K562 (cell line): ENCODE measurements around the gene UTS2R. TPM values are rescaled to one million over a fixed set of nuclear protein-coding genes. Genes with fewer than 3 reads are reported as not detected.

Source experiments
- ATAC-seq: fragments of 200-7000 bp; cut with Tn5 transposase; 3 replicates; pipeline ENCODE4 v1.9.1; 2020; ENCODE audit warnings: moderate library complexity
- BruUV-seq: library from RNA; stranded (reverse); fragments of 400-500 nt; replicated peaks from 2 replicates; lab custom pipeline; 2021; lab: Mats Ljungman, UMichigan
- CTCF ChIA-PET: fragments of 300-600 bp; formaldehyde crosslinking; extraction: SDS; loops from one replicate; lab custom pipeline; 2021; ENCODE audit warnings: low intra/inter-chr PET ratio; lab: Yijun Ruan, JAX
- POLR2A ChIA-PET: fragments of 300-600, 350-650 bp; sonication (Branson Sonifier 250); formaldehyde crosslinking; extraction: SDS; loops from one replicate; lab custom pipeline; 2021; ENCODE audit warnings: antibody characterized with exemption, inconsistent platforms; lab: Yijun Ruan, JAX
- DNase-seq, 4 experiments: peaks; one replicate each; pipeline versions ENCODE4 v3.0.0 to v3.0.0-alpha.2; 2011 to 2018; ENCODE audit warnings: low spot score in 3 of 4, mixed read lengths in 3 of 4; ENCODE audit errors: extremely low read depth in 1 of 4
- FAIRE-seq: peaks from 2 replicates; lab custom pipeline; 2011; peaks lifted over from hg19 to GRCh38; lab: Jason Lieb, UNC
- H2AFZ ChIP-seq: 2 replicates; pipeline ENCODE4 v1.6.0; 2011; ENCODE audit warnings: low read depth, low read length, control low read depth, inconsistent platforms
- H3K27ac ChIP-seq: fragments of 200-600 bp; 3 replicates; pipeline ENCODE4 v1.8.0; 2011; ENCODE audit warnings: low read depth, mild to moderate bottlenecking, control low read depth, inconsistent platforms, low read length, moderate library complexity, mixed read lengths; ENCODE audit errors: extremely low read depth
- H3K27me3 ChIP-seq, 2 experiments: fragments of 300-600 bp in 1 of 2; 2 replicates in 1 of 2; 3 replicates in 1 of 2; pipeline versions ENCODE4 v1.6.0 to v1.8.0; 2011; ENCODE audit warnings: inconsistent platforms in 2 of 2, low read length in 2 of 2, mild to moderate bottlenecking in 1 of 2, mixed read lengths in 1 of 2, moderate library complexity in 1 of 2; ENCODE audit not compliant: control insufficient read depth in 2 of 2, insufficient read depth in 2 of 2
- H3K36me3 ChIP-seq: fragments of 300-600 bp; 3 replicates; pipeline ENCODE4 v1.8.0; 2011; ENCODE audit warnings: mild to moderate bottlenecking, low read length, inconsistent platforms; ENCODE audit not compliant: control insufficient read depth, insufficient read depth
- H3K4me1 ChIP-seq, 2 experiments: fragments of 200-600 bp in 1 of 2; replicated peaks in 1 of 2; 2 replicates in 1 of 2; 3 replicates in 1 of 2; pipeline versions ENCODE4 v1.5.1 to v1.8.0; 2011; ENCODE audit warnings: inconsistent platforms in 2 of 2, low read length in 2 of 2, mild to moderate bottlenecking in 1 of 2, mixed read lengths in 1 of 2, moderate library complexity in 1 of 2; ENCODE audit not compliant: control insufficient read depth in 2 of 2, insufficient read depth in 2 of 2
- H3K4me2 ChIP-seq: 2 replicates; pipeline ENCODE4 v1.6.1; 2011; ENCODE audit warnings: low read length, control low read depth, inconsistent platforms, mixed read lengths; ENCODE audit not compliant: insufficient read depth
- H3K4me3 ChIP-seq: fragments of 200-600 bp; sonication (generic), shearing (Covaris generic); 2 replicates; pipeline ENCODE4 v1.5.1; 2016; ENCODE audit warnings: control low read depth, inconsistent platforms
- H3K79me2 ChIP-seq: fragments of 200-600 bp; 3 replicates; pipeline ENCODE4 v1.8.0; 2011; ENCODE audit warnings: low read length, inconsistent platforms; ENCODE audit not compliant: control insufficient read depth, insufficient read depth
- H3K9ac ChIP-seq, 2 experiments: 2 replicates each; pipeline versions ENCODE4 v1.6.0 to v1.6.1; 2011; ENCODE audit warnings: low read depth in 2 of 2, low read length in 2 of 2, control low read depth in 1 of 2, inconsistent platforms in 1 of 2, mild to moderate bottlenecking in 1 of 2, mixed read lengths in 1 of 2; ENCODE audit not compliant: insufficient read depth in 1 of 2
- H3K9me1 ChIP-seq: one replicate; pipeline ENCODE4 v1.6.0; 2011; ENCODE audit warnings: inconsistent platforms, mild to moderate bottlenecking, low read length, moderate library complexity; ENCODE audit not compliant: control insufficient read depth, insufficient read depth
- H3K9me3 ChIP-seq: replicated peaks from 2 replicates; pipeline ENCODE4 v1.5.1; 2011; ENCODE audit warnings: low read depth, low read length, inconsistent platforms; ENCODE audit not compliant: control insufficient read depth, insufficient read depth
- H4K20me1 ChIP-seq: replicated peaks from 2 replicates; pipeline ENCODE4 v1.6.1; 2011; ENCODE audit warnings: low read length, inconsistent platforms, mixed read lengths; ENCODE audit not compliant: control insufficient read depth, insufficient read depth
- CAMTA2 ChIP-seq: fragments of 250-450 bp; sonication (Bioruptor Pico); conservative IDR thresholded peaks from 2 replicates; pipeline ENCODE4 v1.5.1; 2022
- CHD1 ChIP-seq: fragments of 200-600 bp; sonication (generic); IDR thresholded peaks from one replicate; pipeline ENCODE4 v1.6.1; 2012; ENCODE audit warnings: mild to moderate bottlenecking, moderate library complexity, low read length, inconsistent platforms
- GATAD2B ChIP-seq: fragments of 450-650 bp; IDR thresholded peaks from 2 replicates; pipeline ENCODE4 v1.6.1; 2017; ENCODE audit warnings: mild to moderate bottlenecking, borderline replicate concordance
- HNRNPH1 ChIP-seq: fragments of 200-400 bp; formaldehyde crosslinking; optimal IDR thresholded peaks from 2 replicates; pipeline ENCODE3; 2017; ENCODE audit warnings: low read depth, mild to moderate bottlenecking, low read length, moderate library complexity
- JUND ChIP-seq, 2 experiments: IDR thresholded peaks; 2 replicates in 1 of 2; 3 replicates in 1 of 2; pipeline ENCODE4 v1.6.1; 2011; ENCODE audit warnings: borderline replicate concordance in 2 of 2, low read depth in 2 of 2, low read length in 2 of 2, improper control_type of control experiment in 1 of 2, missing biosample characterization in 1 of 2, missing genetic modification characterization in 1 of 2, missing genetic modification reagents in 1 of 2
- KAT2B ChIP-seq: IDR thresholded peaks from one replicate; pipeline ENCODE4 v1.6.1; 2012; ENCODE audit warnings: low read depth, mild to moderate bottlenecking, control low read depth, inconsistent platforms, low read length, moderate library complexity
- PML ChIP-seq: IDR thresholded peaks from 2 replicates; pipeline ENCODE4 v1.6.1; 2012; ENCODE audit warnings: low read length, inconsistent platforms
- POLR2AphosphoS2 ChIP-seq: IDR thresholded peaks from 2 replicates; pipeline ENCODE4 v1.6.1; 2012; ENCODE audit warnings: low read length, improper control_type of control experiment
- POLR2H ChIP-seq: IDR thresholded peaks from 2 replicates; pipeline ENCODE4 v1.6.1; 2016; ENCODE audit warnings: missing genetic modification characterization, low read depth, mild to moderate bottlenecking, control low read depth, missing compliant biosample characterization, moderate library complexity
- SMC3 ChIP-seq: conservative IDR thresholded peaks from 2 replicates; pipeline ENCODE4 v1.6.1; 2011; ENCODE audit warnings: low read depth, low read length, improper control_type of control experiment; ENCODE audit not compliant: insufficient read depth
- TEAD4 ChIP-seq, 2 experiments: sonication (generic) in 1 of 2; formaldehyde crosslinking in 1 of 2; IDR thresholded peaks; 2 replicates each; pipeline versions ENCODE4 v1.6.1 to v1.8.0; 2012 to 2022; ENCODE audit warnings: borderline replicate concordance in 1 of 2, inconsistent platforms in 1 of 2, low read length in 1 of 2, mild to moderate bottlenecking in 1 of 2, missing genetic modification reagents in 1 of 2
- ZC3H4 ChIP-seq: sonication (generic); formaldehyde crosslinking; IDR thresholded peaks from 2 replicates; pipeline ENCODE4 v1.9.0; 2021; ENCODE audit warnings: missing genetic modification reagents, borderline replicate concordance
- ZKSCAN8 ChIP-seq: fragments of 200-800 bp; sonication (Bioruptor generic); IDR thresholded peaks from 2 replicates; pipeline ENCODE4 v1.6.1; 2016; ENCODE audit warnings: missing genetic modification characterization, missing compliant biosample characterization
- ZNF589 ChIP-seq: fragments of 200-800 bp; sonication (Bioruptor generic); IDR thresholded peaks from 2 replicates; pipeline ENCODE4 v1.6.1; 2016; ENCODE audit warnings: low read depth, missing genetic modification characterization, missing compliant biosample characterization
- WGBS: fragments of 100-300 bp; shearing (Covaris generic); methylation state at CpG from one replicate; pipeline ENCODE4 v1.1.6; 2016; ENCODE audit warnings: low coverage, mixed read lengths; ENCODE audit not compliant: insufficient coverage; ENCODE audit errors: missing lambda C conversion rate; 5-methylcytosine and 5-hydroxymethylcytosine counted together
- in situ Hi-C: fragments of 300-500 bp; cut with MboI; formaldehyde crosslinking; loops from 4 replicates; pipeline ENCODE4 v1.15.0; 2018; ENCODE audit warnings: inconsistent platforms, mixed read lengths
- intact Hi-C: fragments of 100-400 bp; cut with micrococcal nuclease; formaldehyde crosslinking; loops from 2 replicates; pipeline ENCODE4 v1.14.2; 2022
- polyA plus RNA-seq, 8 experiments: library from polyadenylated mRNA; depleted of rRNA in 4 of 8; stranded (reverse) in 5 of 8; unstranded in 3 of 8; fragments of >200 nt; fragmentation: Nextera tagmentation in 2 of 8; fragmentation: Illumina TruSeq in 1 of 8; extraction: Ambion mirVana in 2 of 8; extraction: Trizol in 1 of 8; gene quantifications; 2 replicates each; pipeline versions ENCODE4 v1.2.1 to v1.2.3, GENCODE V29; 2011 to 2014; ENCODE audit warnings: inconsistent platforms in 1 of 8, missing spikeins in 1 of 8
- total RNA-seq, 7 experiments: library from RNA; depleted of rRNA in 6 of 7; stranded (reverse); fragments of >200 nt in 6 of 7; fragmentation: Illumina TruSeq in 2 of 7; extraction: Trizol in 2 of 7; gene quantifications; 2 replicates each; pipeline versions ENCODE4 v1.2.1 to v1.2.3, GENCODE V29; 2011 to 2021; ENCODE audit warnings: low replicate concordance in 1 of 7

The UTS2R gene
- total and polyA plus RNA-seq, 9 of the 15 experiments (the other 6 are each of a cell fraction or from before 2014, with no cell fraction given): 0.22 TPM; not detected in 8

- intact Hi-C loops: no loop called here
- peaks cover 9 to 36% of the 10 kb centered on the region in 2 experiments; a peak in 4 of 5 replicates for H3K4me1 ChIP-seq
Observed at GRCh38 chr17:82369211-82369610, 2.4 kb upstream of the UTS2R start.

GRCh38 chr17:82370471-82371332 is 863 bp upstream of the UTS2R start:
- no peaks in the 10 kb centered on the region for H4K20me1 ChIP-seq
- no peaks in the 10 kb centered on the region for H3K9me3 ChIP-seq
- ChIA-PET POLR2A (interaction anchor here (0.6 to 1.1 kb wide), 4 partner anchors 8 to 368 kb away, joined by 3 to 5 read pairs (median 3); no protein-coding TSS in a partner anchor), CTCF (no interaction called here)
- peak overlapping the region; percentile 56; the same call in 1 of the 2 replicates for H2AFZ ChIP-seq
- ATAC-seq (no peak), FAIRE-seq (no peak), DNase-seq (no peak)
- no peaks in the 10 kb centered on the region for H3K79me2 ChIP-seq
- no peak overlapping the region for H3K4me2 ChIP-seq
- H3K4me1 ChIP-seq: peaks cover 9 to 41% of the 10 kb centered on the region in 2 experiments; a peak in 4 of 5 replicates
- WGBS: 77% methylated on average over 34 of the region's 38 CpGs
- H3K27ac ChIP-seq: no peak overlapping the region
- in situ Hi-C loops (no loop called here), intact Hi-C loops (no loop called here)
- no TSS peak for BruUV-seq
- no peaks in the 10 kb centered on the region for H3K27me3 ChIP-seq
- H3K4me3 ChIP-seq: no peak overlapping the region
- no peaks in the 10 kb centered on the region for H3K9me1 ChIP-seq
- no peaks in the 10 kb centered on the region for H3K36me3 ChIP-seq
- no peak overlapping the region for H3K9ac ChIP-seq
- TF ChIP-seq SMC3 (no peak), KAT2B (no peak), POLR2H (tag) (no peak), PML (no peak), GATAD2B (no peak), HNRNPH1 (no peak), TEAD4 (IDR thresholded peaks at IDR 0.05; ENCODE audit: low read length) (no peak), TEAD4 (CRISPR knock-in tag; IDR thresholded peaks at IDR 0.05; ENCODE audit: borderline replicate concordance) (no peak), ZC3H4 (CRISPR knock-in tag) (no peak), ZKSCAN8 (no peak), JUND (IDR thresholded peaks at IDR 0.05; ENCODE audit: borderline replicate concordance, low read depth, low read length) (no peak), JUND (tag; IDR thresholded peaks at IDR 0.05; ENCODE audit: borderline replicate concordance, low read depth, low read length) (no peak), CAMTA2 (CRISPR knock-in tag) (no peak), POLR2AphosphoS2 (no peak), CHD1 (no peak)

More at GRCh38 chr17:82369211-82369610, 2.4 kb upstream of the UTS2R start:
- CTCF ChIA-PET: no interaction called here
- no peaks in the 10 kb centered on the region for H3K9me3 ChIP-seq
- no peaks in the 10 kb centered on the region for H3K9me1 ChIP-seq
- H3K27me3 ChIP-seq: no peaks in the 10 kb centered on the region
- no peaks in the 10 kb centered on the region for H3K36me3 ChIP-seq
- no peak overlapping the region for H2AFZ ChIP-seq
- no peak overlapping the region for H3K4me2 ChIP-seq
- no peak overlapping the region for H3K4me3 ChIP-seq
- H4K20me1 ChIP-seq: no peaks in the 10 kb centered on the region
- no peak for TF ChIP-seq ZNF589 (CRISPR knock-in tag)
- in situ Hi-C loops: no loop called here
- no TSS peak for BruUV-seq
- H3K79me2 ChIP-seq: no peaks in the 10 kb centered on the region
- ATAC-seq: no peak
- 93% methylated on average over 6 of the region's 7 CpGs for WGBS
- no peak overlapping the region for H3K9ac ChIP-seq
- no peak for FAIRE-seq
- DNase-seq: no peak
- POLR2A ChIA-PET: interaction anchor here (0.6 kb wide), 2 partner anchors 285 to 726 kb away, joined by 3 read pairs; no protein-coding TSS in a partner anchor
- no peak overlapping the region for H3K27ac ChIP-seq
